GM18502 (cell line): Measurements from ENCODE around the gene DGKI.
A peak's percentile ranks its signal among the peaks of the same experiment; 100 is the strongest.

ENCODE experiments used
- ATAC-seq: cut with Tn5 transposase; IDR thresholded peaks from one replicate; pipeline ENCODE4 v1.9.1; 2021; ENCODE audit warnings: mild to moderate bottlenecking; ENCODE audit not compliant: unreplicated experiment, poor library complexity

The DGKI gene

GRCh38 chr7:137846827-137847567, at the start of gene DGKI:
Gene DGKI (minus strand): TSS chr7:137846974.
- peak; percentile 58 for ATAC-seq

GRCh38 chr7:137895301-137896221, 48.8 kb upstream of the DGKI start:
- peak; percentile 79 for ATAC-seq

GRCh38 chr7:137893143-137893742, 46.5 kb upstream of the DGKI start:
- ATAC-seq = no peak

GRCh38 chr7:137891016-137891655, 44.4 kb upstream of the DGKI start:
- ATAC-seq = no peak

GRCh38 chr7:137890449-137890921, 43.7 kb upstream of the DGKI start:
- no peak for ATAC-seq

- no peak for ATAC-seq
Observed at GRCh38 chr7:137888241-137888640, 41.5 kb upstream of the DGKI start.

GRCh38 chr7:137886746-137887145, 40.0 kb upstream of the DGKI start:
- no peak for ATAC-seq

GRCh38 chr7:137886281-137886680, 39.5 kb upstream of the DGKI start:
- ATAC-seq = no peak

- ATAC-seq = no peak
Observed at GRCh38 chr7:137885678-137886077, 38.9 kb upstream of the DGKI start.

- no peak for ATAC-seq
Observed at GRCh38 chr7:137882806-137883205, 36.0 kb upstream of the DGKI start.

GRCh38 chr7:137882261-137882668, 35.5 kb upstream of the DGKI start:
- peak; percentile 98 for ATAC-seq

GRCh38 chr7:137881607-137882260, 35.0 kb upstream of the DGKI start:
- peak; percentile 30 for ATAC-seq

- ATAC-seq = no peak
Observed at GRCh38 chr7:137880432-137880831, 33.7 kb upstream of the DGKI start.

GRCh38 chr7:137879357-137880158, 32.8 kb upstream of the DGKI start:
- ATAC-seq = no peak

- no peak for ATAC-seq
Observed at GRCh38 chr7:137878333-137878961, 31.7 kb upstream of the DGKI start.

GRCh38 chr7:137877027-137877675, 30.4 kb upstream of the DGKI start:
- no peak for ATAC-seq

- ATAC-seq = no peak
Observed at GRCh38 chr7:137875746-137876145, 29.0 kb upstream of the DGKI start.
